Measurements from ENCODE around the gene PHKG2.
A peak's percentile ranks its signal among the peaks of the same experiment; 100 is the strongest.

PHKG2 gene

DNA sequence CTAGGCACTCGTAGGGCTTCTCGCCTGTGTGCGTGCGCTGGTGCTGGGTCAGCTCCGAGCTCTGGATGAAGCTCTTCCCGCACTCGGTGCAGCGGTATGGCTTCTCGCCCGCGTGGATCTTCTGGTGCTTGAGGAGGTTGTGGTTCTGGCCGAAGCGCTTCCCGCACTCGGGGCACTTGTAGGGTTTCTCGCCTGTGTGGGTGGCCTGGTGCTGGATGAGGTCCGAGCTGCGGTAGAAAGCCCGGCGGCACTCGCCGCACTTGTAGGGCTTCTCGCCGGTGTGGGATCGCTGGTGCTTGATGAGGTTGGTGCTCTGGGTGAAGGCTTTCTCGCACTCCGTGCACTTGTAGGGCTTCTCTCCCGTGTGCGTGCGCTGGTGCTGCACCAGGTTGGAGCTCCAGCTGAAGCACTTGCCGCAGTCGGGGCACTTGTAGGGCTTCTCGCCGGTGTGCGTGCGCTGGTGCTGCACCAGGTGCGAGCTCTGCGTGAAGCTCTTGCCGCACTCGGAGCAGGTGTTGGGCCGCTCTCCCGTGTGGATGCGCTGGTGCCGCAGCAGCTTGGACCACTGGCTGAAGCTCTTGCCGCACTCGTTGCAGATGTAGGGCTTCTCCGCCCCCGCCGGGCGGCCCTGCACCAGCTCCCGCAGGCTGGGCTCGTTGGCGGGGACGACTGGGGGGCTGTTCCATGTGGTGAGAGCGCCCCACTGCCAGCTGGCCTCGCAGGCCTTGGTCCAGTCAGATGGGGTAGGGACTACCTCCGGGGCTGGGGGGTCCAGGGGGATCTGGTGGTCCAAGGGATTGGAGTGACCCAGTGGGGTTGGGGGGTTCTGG lies 35.3 kb downstream of the PHKG2 start:
- H3K9me2 ChIP-seq (replicated peaks; ENCODE audit: low read depth, low read length), result no peaks in the 10 kb centered on the region
- H3K4me2 ChIP-seq (ENCODE audit: low read depth, low read length, poor library complexity, severe bottlenecking), result no peak overlapping the region
- no peaks in the 10 kb centered on the region for H3F3A ChIP-seq (ENCODE audit: low read depth)
- H3K4me1 ChIP-seq (ENCODE audit: insufficient read depth, low read length, poor library complexity, severe bottlenecking), result peaks cover 14% of the 10 kb centered on the region
- no peak overlapping the region for H3K9ac ChIP-seq (ENCODE audit: low read depth, low read length, poor library complexity, severe bottlenecking)
- no peaks in the 10 kb centered on the region for H3K27me3 ChIP-seq (ENCODE audit: insufficient read depth, low read length, poor library complexity, severe bottlenecking)
- no peak overlapping the region for H3K4me3 ChIP-seq (ENCODE audit: low read length, poor library complexity, severe bottlenecking)
- H3K9me3 ChIP-seq (ENCODE audit: insufficient read depth, low read depth, low read length), result no peaks in the 10 kb centered on the region
- no peak overlapping the region for H2AFZ ChIP-seq (ENCODE audit: low read length)
- TF ChIP-seq, protein P1, sequence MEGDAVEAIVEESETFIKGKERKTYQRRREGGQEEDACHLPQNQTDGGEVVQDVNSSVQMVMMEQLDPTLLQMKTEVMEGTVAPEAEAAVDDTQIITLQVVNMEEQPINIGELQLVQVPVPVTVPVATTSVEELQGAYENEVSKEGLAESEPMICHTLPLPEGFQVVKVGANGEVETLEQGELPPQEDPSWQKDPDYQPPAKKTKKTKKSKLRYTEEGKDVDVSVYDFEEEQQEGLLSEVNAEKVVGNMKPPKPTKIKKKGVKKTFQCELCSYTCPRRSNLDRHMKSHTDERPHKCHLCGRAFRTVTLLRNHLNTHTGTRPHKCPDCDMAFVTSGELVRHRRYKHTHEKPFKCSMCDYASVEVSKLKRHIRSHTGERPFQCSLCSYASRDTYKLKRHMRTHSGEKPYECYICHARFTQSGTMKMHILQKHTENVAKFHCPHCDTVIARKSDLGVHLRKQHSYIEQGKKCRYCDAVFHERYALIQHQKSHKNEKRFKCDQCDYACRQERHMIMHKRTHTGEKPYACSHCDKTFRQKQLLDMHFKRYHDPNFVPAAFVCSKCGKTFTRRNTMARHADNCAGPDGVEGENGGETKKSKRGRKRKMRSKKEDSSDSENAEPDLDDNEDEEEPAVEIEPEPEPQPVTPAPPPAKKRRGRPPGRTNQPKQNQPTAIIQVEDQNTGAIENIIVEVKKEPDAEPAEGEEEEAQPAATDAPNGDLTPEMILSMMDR (conservative IDR thresholded peaks at IDR 0.05; ENCODE audit: low read length), result no peak
- peaks cover 16% of the 10 kb centered on the region; the same call in 1 of the 2 replicates for H3K36me3 ChIP-seq (ENCODE audit: insufficient read depth, low read length)
- H4K20me1 ChIP-seq (ENCODE audit: insufficient read depth, low read length, poor library complexity, severe bottlenecking), result no peaks in the 10 kb centered on the region
- H3K79me2 ChIP-seq (ENCODE audit: insufficient read depth, low read length), result peaks cover 23% of the 10 kb centered on the region

DNA sequence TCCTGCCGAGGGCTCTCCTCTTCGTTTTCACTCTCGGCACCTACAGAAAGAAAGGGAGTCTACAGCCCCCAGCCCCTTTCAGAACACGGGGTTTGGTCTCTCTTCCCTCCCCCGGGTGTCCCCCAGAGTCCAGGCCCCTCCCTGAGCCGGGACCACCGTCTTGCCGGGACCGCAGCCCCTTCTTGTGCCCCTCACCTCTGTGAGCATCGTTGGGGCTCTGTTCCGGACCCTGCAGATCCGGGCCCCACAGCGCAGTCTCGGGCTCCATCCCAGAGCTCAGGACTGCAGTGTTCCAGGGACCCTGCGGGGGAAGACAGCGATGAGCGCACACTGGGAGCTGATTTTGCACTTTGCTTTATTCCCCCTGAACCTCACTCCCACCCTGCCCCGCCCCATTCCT lies 36.0 kb downstream of the PHKG2 start:
- peaks cover 16% of the 10 kb centered on the region; the same call in 1 of the 2 replicates for H3K36me3 ChIP-seq (ENCODE audit: insufficient read depth, low read length)
- H3F3A ChIP-seq (ENCODE audit: low read depth), result no peaks in the 10 kb centered on the region
- peaks cover 23% of the 10 kb centered on the region for H3K79me2 ChIP-seq (ENCODE audit: insufficient read depth, low read length)
- no peaks in the 10 kb centered on the region for H3K9me2 ChIP-seq (replicated peaks; ENCODE audit: low read depth, low read length)
- no peaks in the 10 kb centered on the region for H4K20me1 ChIP-seq (ENCODE audit: insufficient read depth, low read length, poor library complexity, severe bottlenecking)
- no peak overlapping the region for H3K9ac ChIP-seq (ENCODE audit: low read depth, low read length, poor library complexity, severe bottlenecking)
- no peak for TF ChIP-seq EZH2phosphoT487 (IDR thresholded peaks at IDR 0.05; ENCODE audit: borderline replicate concordance)
- TF ChIP-seq, protein P1 (conservative IDR thresholded peaks at IDR 0.05; ENCODE audit: low read length), result no peak
- H2AFZ ChIP-seq (ENCODE audit: low read length), result no peak overlapping the region
- peaks cover 14% of the 10 kb centered on the region for H3K4me1 ChIP-seq (ENCODE audit: insufficient read depth, low read length, poor library complexity, severe bottlenecking)
- H3K4me3 ChIP-seq (ENCODE audit: low read length, poor library complexity, severe bottlenecking), result no peak overlapping the region
- no peak overlapping the region for H3K4me2 ChIP-seq (ENCODE audit: low read depth, low read length, poor library complexity, severe bottlenecking)
- H3K27me3 ChIP-seq (ENCODE audit: insufficient read depth, low read length, poor library complexity, severe bottlenecking), result no peaks in the 10 kb centered on the region
- H3K9me3 ChIP-seq (ENCODE audit: insufficient read depth, low read depth, low read length), result no peaks in the 10 kb centered on the region

DNA sequence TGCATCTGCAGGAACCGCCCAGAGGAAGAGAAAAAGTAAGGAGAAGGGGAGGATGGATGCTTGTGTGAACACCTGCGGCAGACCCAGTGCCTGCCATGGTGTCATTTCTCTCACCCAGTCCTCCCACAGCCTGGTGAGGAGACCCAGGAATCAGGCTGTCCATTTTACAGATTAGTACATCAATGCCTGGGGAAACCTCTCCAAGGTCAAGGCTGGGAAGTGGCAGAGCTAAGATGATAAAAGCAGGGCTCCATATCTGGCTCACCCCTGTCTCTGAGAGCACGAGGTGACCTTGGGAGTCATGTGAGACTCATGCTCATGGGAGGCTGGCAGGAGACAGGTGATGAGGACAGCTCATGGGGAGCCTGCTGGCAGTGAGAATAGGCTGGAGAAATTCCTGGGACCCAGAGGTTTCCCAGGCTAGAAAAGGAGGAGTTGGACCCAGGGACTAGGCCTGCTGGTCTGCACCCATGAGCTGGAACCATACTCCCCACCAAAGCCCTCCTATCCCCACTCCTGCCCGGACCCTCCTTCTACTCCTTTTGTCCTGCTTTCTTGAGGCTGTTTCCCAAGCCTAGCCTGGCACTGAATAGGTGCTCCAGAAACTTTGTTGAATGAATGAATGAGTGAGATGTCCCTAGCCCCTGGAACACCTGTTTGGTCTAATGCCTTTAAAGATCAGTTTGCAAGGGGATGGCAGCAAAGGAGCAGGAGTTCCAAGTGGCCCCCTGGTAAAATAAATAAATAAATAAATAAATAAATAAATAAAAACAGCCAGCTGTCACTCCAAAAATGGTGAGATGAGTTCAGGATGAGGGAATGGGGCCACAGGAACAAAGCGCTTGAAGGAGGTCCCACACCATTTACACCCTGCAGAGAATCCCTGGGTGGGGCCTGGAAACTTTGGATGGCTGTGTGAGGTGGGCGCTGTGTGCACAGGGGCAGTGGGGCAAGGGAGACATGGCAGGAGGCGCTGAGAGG lies 37.2 kb downstream of the PHKG2 start:
- no peaks in the 10 kb centered on the region for H4K20me1 ChIP-seq (ENCODE audit: insufficient read depth, low read length, poor library complexity, severe bottlenecking)
- H2AFZ ChIP-seq (ENCODE audit: low read length), result no peak overlapping the region
- TF ChIP-seq, protein P1 (conservative IDR thresholded peaks at IDR 0.05; ENCODE audit: low read length), result no peak
- TF ChIP-seq EZH2phosphoT487 (IDR thresholded peaks at IDR 0.05; ENCODE audit: borderline replicate concordance), result no peak
- no peaks in the 10 kb centered on the region for H3K9me3 ChIP-seq (ENCODE audit: insufficient read depth, low read depth, low read length)
- H3K4me1 ChIP-seq (ENCODE audit: insufficient read depth, low read length, poor library complexity, severe bottlenecking), result peaks cover 14% of the 10 kb centered on the region
- peak overlapping the region; percentile 84 for H3K9ac ChIP-seq (ENCODE audit: low read depth, low read length, poor library complexity, severe bottlenecking)
- peak overlapping the region; percentile 90 for H3K4me2 ChIP-seq (ENCODE audit: low read depth, low read length, poor library complexity, severe bottlenecking)
- H3K79me2 ChIP-seq (ENCODE audit: insufficient read depth, low read length), result peaks cover 23% of the 10 kb centered on the region
- no peaks in the 10 kb centered on the region for H3K27me3 ChIP-seq (ENCODE audit: insufficient read depth, low read length, poor library complexity, severe bottlenecking)
- H3K9me2 ChIP-seq (replicated peaks; ENCODE audit: low read depth, low read length), result no peaks in the 10 kb centered on the region
- H3K4me3 ChIP-seq (ENCODE audit: low read length, poor library complexity, severe bottlenecking), result peak overlapping the region; percentile 79
- no peaks in the 10 kb centered on the region for H3F3A ChIP-seq (ENCODE audit: low read depth)
- H3K36me3 ChIP-seq (ENCODE audit: insufficient read depth, low read length), result peaks cover 16% of the 10 kb centered on the region; the same call in 1 of the 2 replicates
